Osteocyte (in vitro differentiated cells): ENCODE data around the gene ARMC12. TPM values are rescaled to one million over a fixed set of nuclear protein-coding genes. Genes with fewer than 3 reads are reported as not detected.

Source experiments
- DNase-seq: peaks from one replicate; pipeline ENCODE4 v3.0.0; 2021; ENCODE audit warnings: mixed read lengths; ENCODE audit not compliant: unreplicated experiment; ENCODE audit errors: extremely low spot score
- H3K27ac Mint-ChIP-seq: one replicate; pipeline ENCODE4 v1.8.0; 2021; ENCODE audit warnings: mild to moderate bottlenecking, mixed read lengths; ENCODE audit not compliant: unreplicated experiment
- H3K27me3 Mint-ChIP-seq: one replicate; pipeline ENCODE4 v1.8.0; 2021; ENCODE audit warnings: mixed read lengths; ENCODE audit not compliant: unreplicated experiment
- H3K36me3 Mint-ChIP-seq: one replicate; pipeline ENCODE4 v1.8.0; 2021; ENCODE audit warnings: mixed read lengths; ENCODE audit not compliant: unreplicated experiment
- H3K4me1 Mint-ChIP-seq: one replicate; pipeline ENCODE4 v1.8.0; 2021; ENCODE audit warnings: mixed read lengths; ENCODE audit not compliant: unreplicated experiment
- H3K4me3 Mint-ChIP-seq: one replicate; pipeline ENCODE4 v1.8.0; 2021; ENCODE audit warnings: mild to moderate bottlenecking, moderate library complexity, mixed read lengths; ENCODE audit not compliant: unreplicated experiment
- H3K9me3 Mint-ChIP-seq: one replicate; pipeline ENCODE4 v1.8.0; 2021; ENCODE audit warnings: mixed read lengths; ENCODE audit not compliant: unreplicated experiment
- total RNA-seq: library from RNA; stranded (reverse); gene quantifications from 2 replicates; pipeline ENCODE4 v1.2.1, GENCODE V29; 2021
- TF ChIP-seq, protein P1 (sequence below): fragments of 200-600 bp; sonication (generic); IDR thresholded peaks from 2 replicates; pipeline ENCODE4 v1.5.0; 2021; ENCODE audit warnings: antibody characterized with exemption, mild to moderate bottlenecking, moderate library complexity

Gene ARMC12
- total RNA-seq, 1 donor from 2014 or later = 2.5 TPM

- Mint-ChIP-seq H3K4me1 (no peaks in the 10 kb centered on the region), H3K27me3 (peaks cover 52% of the 10 kb centered on the region), H3K36me3 (no peaks in the 10 kb centered on the region), H3K4me3 (no peak overlapping the region), H3K27ac (no peak overlapping the region), H3K9me3 (no peaks in the 10 kb centered on the region)
- DNase-seq = no peak
- TF ChIP-seq, protein P1, sequence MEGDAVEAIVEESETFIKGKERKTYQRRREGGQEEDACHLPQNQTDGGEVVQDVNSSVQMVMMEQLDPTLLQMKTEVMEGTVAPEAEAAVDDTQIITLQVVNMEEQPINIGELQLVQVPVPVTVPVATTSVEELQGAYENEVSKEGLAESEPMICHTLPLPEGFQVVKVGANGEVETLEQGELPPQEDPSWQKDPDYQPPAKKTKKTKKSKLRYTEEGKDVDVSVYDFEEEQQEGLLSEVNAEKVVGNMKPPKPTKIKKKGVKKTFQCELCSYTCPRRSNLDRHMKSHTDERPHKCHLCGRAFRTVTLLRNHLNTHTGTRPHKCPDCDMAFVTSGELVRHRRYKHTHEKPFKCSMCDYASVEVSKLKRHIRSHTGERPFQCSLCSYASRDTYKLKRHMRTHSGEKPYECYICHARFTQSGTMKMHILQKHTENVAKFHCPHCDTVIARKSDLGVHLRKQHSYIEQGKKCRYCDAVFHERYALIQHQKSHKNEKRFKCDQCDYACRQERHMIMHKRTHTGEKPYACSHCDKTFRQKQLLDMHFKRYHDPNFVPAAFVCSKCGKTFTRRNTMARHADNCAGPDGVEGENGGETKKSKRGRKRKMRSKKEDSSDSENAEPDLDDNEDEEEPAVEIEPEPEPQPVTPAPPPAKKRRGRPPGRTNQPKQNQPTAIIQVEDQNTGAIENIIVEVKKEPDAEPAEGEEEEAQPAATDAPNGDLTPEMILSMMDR = no peak
These were observed 53.9 kb downstream of the ARMC12 start for GRCh38 chr6:35790683-35791082.

GRCh38 chr6:35794536-35795452, 58.0 kb downstream of the ARMC12 start:
- H3K36me3 Mint-ChIP-seq = no peaks in the 10 kb centered on the region
- no peak for DNase-seq
- no peak overlapping the region for H3K4me3 Mint-ChIP-seq
- H3K27me3 Mint-ChIP-seq = peaks cover 32% of the 10 kb centered on the region
- H3K4me1 Mint-ChIP-seq = no peaks in the 10 kb centered on the region
- H3K27ac Mint-ChIP-seq = no peak overlapping the region
- TF ChIP-seq, protein P1 = no peak
- no peaks in the 10 kb centered on the region for H3K9me3 Mint-ChIP-seq

DNA sequence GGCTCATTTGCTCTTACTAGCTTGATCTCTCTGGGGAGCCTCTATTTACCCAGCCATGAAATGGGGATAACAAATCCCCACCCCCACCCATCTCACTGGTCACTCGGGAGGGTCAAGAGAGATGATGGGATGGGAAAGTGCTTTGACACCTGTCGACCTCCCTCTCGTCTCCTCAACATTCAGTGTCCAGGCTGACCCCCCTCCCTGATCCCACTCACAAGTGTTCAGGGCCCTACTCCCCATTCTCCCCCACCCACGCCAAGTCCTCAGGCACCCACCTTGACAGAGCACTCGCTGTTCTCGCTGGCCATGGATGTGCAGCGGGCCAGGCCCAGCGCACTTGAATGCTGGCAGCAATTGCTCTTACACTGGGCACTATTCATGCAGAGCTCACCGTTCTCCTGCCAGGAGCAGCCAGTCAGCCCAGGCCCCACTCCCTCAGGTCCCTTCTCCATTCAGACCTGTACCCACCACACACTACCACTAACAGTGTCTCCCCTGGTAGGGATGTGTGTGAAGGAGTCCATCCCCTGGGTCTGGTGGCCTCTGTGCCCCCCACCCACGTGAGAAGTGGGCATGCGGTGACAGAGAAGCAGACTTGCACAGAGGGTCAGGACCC, 58.7 kb downstream of the ARMC12 start:
- Mint-ChIP-seq H3K4me3 (no peak overlapping the region), H3K36me3 (no peaks in the 10 kb centered on the region), H3K27me3 (peaks cover 31% of the 10 kb centered on the region), H3K9me3 (no peaks in the 10 kb centered on the region), H3K27ac (no peak overlapping the region), H3K4me1 (no peaks in the 10 kb centered on the region)
- TF ChIP-seq, protein P1 = no peak
- DNase-seq = no peak

DNA sequence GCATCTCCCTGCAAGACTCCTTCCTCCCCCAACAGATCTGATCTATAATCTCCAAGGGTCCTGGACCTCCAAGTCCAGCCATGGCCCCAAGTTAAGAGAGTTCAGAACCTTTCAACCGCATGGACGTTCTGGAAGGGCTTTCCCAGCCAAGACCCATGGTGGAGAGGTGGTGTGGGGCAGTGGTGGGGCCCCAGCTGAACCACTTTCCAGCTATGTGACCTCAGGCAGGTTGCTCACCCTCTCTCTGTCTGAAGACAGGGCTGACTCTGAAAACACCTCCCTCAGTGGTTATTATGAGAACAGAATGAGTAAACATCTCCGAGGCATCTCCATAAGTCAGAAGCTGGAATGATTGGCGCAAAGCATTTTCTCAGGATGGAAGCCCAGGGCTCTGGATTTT, 59.4 kb downstream of the ARMC12 start:
- no peak overlapping the region for H3K27ac Mint-ChIP-seq
- no peak for DNase-seq
- no peaks in the 10 kb centered on the region for H3K4me1 Mint-ChIP-seq
- TF ChIP-seq, protein P1 = no peak
- H3K36me3 Mint-ChIP-seq = no peaks in the 10 kb centered on the region
- no peak overlapping the region for H3K4me3 Mint-ChIP-seq
- no peaks in the 10 kb centered on the region for H3K9me3 Mint-ChIP-seq
- peaks cover 25% of the 10 kb centered on the region for H3K27me3 Mint-ChIP-seq

- DNase-seq = no peak
- Mint-ChIP-seq H3K36me3 (no peaks in the 10 kb centered on the region), H3K27me3 (peaks cover 24% of the 10 kb centered on the region), H3K4me1 (no peaks in the 10 kb centered on the region), H3K4me3 (no peak overlapping the region), H3K9me3 (no peaks in the 10 kb centered on the region), H3K27ac (no peak overlapping the region)
- TF ChIP-seq, protein P1 = no peak
These were observed 61.1 kb downstream of the ARMC12 start for GRCh38 chr6:35797837-35798526.
